Measurements from ENCODE around the gene PRXL2B. TPM values are rescaled to one million over a fixed set of nuclear protein-coding genes. Genes with fewer than 3 reads are reported as not detected.

PRXL2B gene
- total RNA-seq, 2 donors from 2014 or later: 6.4 to 6.8 TPM

DNA sequence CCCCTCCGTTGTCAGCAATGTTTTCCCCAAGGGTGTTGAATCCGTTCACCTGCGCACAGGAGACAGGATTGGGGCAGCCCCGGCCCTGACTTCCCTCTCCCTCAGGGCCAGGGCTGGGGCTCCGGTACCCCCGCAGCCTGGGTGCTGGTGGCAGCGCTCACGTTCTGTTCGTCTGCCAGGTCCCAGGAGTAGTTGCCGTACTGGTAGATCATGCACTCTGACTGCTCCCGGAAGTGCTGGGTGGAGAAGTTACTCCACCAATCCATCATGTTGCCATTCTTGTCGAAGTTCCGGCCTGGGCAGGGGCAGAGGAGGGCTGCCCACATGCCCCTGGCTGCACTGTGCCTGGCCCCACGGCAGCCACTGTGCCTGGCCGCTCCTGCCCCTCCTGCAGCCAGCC, 6.1 kb downstream of the PRXL2B start:
- H3K27me3 ChIP-seq: no peaks in the 10 kb centered on the region
- TF ChIP-seq, protein P1, sequence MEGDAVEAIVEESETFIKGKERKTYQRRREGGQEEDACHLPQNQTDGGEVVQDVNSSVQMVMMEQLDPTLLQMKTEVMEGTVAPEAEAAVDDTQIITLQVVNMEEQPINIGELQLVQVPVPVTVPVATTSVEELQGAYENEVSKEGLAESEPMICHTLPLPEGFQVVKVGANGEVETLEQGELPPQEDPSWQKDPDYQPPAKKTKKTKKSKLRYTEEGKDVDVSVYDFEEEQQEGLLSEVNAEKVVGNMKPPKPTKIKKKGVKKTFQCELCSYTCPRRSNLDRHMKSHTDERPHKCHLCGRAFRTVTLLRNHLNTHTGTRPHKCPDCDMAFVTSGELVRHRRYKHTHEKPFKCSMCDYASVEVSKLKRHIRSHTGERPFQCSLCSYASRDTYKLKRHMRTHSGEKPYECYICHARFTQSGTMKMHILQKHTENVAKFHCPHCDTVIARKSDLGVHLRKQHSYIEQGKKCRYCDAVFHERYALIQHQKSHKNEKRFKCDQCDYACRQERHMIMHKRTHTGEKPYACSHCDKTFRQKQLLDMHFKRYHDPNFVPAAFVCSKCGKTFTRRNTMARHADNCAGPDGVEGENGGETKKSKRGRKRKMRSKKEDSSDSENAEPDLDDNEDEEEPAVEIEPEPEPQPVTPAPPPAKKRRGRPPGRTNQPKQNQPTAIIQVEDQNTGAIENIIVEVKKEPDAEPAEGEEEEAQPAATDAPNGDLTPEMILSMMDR (IDR thresholded peaks at IDR 0.05): no peak
- DNase-seq (ENCODE audit: low spot score): no peak

DNA sequence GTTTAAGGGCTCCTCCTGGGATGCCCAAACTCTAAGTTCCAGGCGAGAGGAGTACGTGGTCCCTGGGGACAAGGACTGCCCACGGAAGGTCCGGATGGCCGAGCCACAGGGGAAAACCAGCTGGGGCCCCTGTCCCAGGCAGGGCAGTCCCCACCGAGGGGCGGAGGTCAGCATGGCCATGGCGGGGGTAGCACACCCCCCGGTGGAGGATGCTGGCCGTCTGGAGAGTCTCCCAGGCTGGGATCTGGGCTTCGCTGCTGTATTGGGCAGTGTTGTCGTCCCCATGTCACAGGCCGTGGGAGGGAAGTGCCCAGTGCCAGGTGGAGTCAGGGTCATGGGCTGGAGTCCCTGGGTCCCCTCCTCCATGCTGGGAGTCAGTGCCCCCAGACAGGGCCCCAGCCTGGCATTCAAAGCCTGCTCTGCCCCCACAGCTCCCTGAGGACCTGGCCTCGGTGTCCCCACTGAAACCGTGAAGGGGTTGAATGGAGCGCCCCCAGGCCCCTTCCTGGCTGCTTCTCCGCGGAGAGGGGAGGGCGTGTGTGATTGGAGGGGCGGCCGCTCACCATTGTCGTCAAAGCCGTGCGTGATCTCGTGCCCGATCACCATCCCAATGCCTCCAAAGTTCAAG, 6.8 kb downstream of the PRXL2B start:
- Histone ChIP-seq H3K4me1 (peaks cover 0 to 16% of the 10 kb centered on the region in 2 donors), H3K9me3 (peaks cover 0 to under 1% of the 10 kb centered on the region in 2 donors), H3K36me3 (no peaks in the 10 kb centered on the region), H3K4me3 (peak overlapping the region in 1 of 2 donors; percentile 38), H3K27me3 (no peaks in the 10 kb centered on the region), H3K27ac (no peak overlapping the region)
- DNase-seq (ENCODE audit: low spot score): no peak
- TF ChIP-seq, protein P1 (IDR thresholded peaks at IDR 0.05): no peak

More for the DNA sequence above, 6.1 kb downstream of the PRXL2B start:
- H3K9me3 ChIP-seq: no peaks in the 10 kb centered on the region
- no peaks in the 10 kb centered on the region for H3K36me3 ChIP-seq
- H3K27ac ChIP-seq: no peak overlapping the region
- H3K4me1 ChIP-seq: peaks cover 0 to 21% of the 10 kb centered on the region in 2 donors
- no peak overlapping the region for H3K4me3 ChIP-seq

DNA sequence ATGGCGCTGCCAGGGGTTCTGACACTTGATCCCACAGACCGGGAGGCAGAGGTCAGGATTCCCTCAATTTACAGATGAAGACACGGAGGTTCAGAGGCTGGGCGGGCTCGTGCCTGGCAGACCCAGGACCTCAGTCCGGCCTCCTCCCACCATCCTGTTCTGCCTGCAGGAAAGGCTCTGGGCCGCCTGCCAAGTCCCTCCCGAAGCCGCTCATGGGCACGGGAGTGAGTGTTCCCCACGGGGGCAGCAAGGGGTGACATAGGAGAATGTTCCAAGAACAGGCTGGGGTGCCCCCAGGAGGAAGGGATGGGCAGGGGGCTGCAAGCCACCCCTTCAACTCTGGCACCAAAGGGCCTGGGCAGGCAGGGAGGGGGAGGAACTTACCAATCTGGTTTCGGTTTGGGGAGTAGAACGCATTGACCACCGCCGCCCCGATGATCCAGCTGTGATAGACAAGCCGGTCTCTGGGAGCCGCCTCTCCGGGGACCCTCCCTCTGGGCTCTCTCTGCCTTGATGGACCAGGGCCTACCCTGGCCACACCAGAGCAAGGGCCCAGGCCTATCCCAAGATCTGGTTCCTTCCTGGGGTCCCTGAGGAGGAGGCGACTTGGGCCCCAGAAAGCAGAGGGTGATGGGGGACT, 7.5 kb downstream of the PRXL2B start:
- TF ChIP-seq, protein P1 (IDR thresholded peaks at IDR 0.05): no peak
- Histone ChIP-seq H3K36me3 (no peaks in the 10 kb centered on the region), H3K4me3 (peak overlapping the region in 1 of 2 donors; percentile 38), H3K9me3 (peaks cover 0 to 8% of the 10 kb centered on the region in 2 donors), H3K27me3 (no peaks in the 10 kb centered on the region), H3K4me1 (peaks cover 0 to 16% of the 10 kb centered on the region in 2 donors), H3K27ac (no peak overlapping the region)
- no peak for DNase-seq (ENCODE audit: low spot score)

DNA sequence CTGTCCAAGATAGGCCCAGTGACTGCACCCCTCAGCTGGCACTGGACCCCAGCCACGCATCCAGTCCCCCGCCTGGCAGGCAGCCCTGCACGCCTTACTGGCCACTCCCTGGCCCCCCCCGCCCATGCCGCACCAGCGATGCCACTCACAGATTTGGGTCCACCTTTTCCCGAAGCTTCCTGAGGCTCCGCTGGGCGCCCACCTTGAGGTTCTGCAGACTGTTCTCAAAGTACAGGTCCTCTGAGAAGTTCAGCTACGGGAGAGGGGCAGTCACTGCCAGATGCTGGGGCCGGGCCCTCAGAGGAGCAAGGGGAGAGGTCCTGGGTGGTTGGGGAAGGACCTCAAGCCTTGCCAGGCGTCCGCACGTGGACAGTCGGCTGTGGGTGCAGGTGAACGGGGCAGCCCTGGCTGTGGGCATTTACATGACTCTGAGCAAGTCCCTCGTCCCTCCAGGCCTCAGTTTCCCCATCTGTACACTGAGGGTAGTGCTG, 8.1 kb downstream of the PRXL2B start:
- no peak overlapping the region for H3K4me3 ChIP-seq
- H3K27me3 ChIP-seq: no peaks in the 10 kb centered on the region
- TF ChIP-seq, protein P1 (IDR thresholded peaks at IDR 0.05): no peak
- no peaks in the 10 kb centered on the region for H3K36me3 ChIP-seq
- H3K27ac ChIP-seq: no peak overlapping the region
- H3K4me1 ChIP-seq: peaks cover 0 to 16% of the 10 kb centered on the region in 2 donors
- no peak for DNase-seq (ENCODE audit: low spot score)
- H3K9me3 ChIP-seq: peaks cover 0 to 11% of the 10 kb centered on the region in 2 donors

DNA sequence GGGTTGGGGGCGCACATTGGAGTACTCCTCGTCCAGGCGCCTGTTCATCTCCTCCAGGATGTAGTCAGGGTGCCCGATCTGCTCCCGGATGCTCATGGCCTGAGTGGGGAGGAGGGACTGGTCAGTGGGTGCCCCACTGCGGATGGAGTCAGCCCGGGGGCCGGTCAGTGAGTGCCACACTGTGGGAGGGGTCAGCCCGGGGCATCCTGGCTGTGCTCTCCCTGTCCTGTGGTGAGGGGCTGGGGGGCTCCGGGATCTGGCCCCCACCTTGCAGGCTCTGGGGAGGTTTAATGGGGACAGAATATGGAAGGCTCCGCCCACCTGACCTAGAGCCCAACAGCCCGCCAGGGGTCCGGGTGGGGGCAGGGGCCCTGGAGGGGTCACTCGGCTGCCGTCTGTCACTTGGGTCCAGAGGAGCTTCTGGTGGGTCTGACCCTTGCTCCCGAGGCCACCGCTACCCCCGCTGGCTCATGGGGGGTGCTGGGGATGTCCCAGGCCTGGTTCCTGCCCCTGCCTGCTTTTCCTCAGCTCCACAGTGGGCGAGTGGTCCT, 8.8 kb downstream of the PRXL2B start:
- no peak overlapping the region for H3K4me3 ChIP-seq
- H3K27me3 ChIP-seq: no peaks in the 10 kb centered on the region
- H3K36me3 ChIP-seq: no peaks in the 10 kb centered on the region
- no peak for DNase-seq (ENCODE audit: low spot score)
- TF ChIP-seq, protein P1 (IDR thresholded peaks at IDR 0.05): no peak
- H3K27ac ChIP-seq: no peak overlapping the region
- peaks cover 0 to 16% of the 10 kb centered on the region in 2 donors for H3K9me3 ChIP-seq
- peaks cover 0 to 16% of the 10 kb centered on the region in 2 donors for H3K4me1 ChIP-seq
